CD4-positive, alpha-beta T cell treated with Interleukin-6 at 100 ng/mL for 8 hours (primary cell): Measurements from ENCODE around the gene SLCO4A1.

Source experiments
- DNase-seq: peaks from one replicate; pipeline ENCODE4 v3.0.0-alpha.2; 2020; ENCODE audit warnings: mixed read lengths, low spot score

Gene SLCO4A1

GRCh38 chr20:62642051-62642665 lies at the start of gene SLCO4A1:
Gene SLCO4A1, plus strand, starts transcription at chr20:62642503. Its CDS starts 13,952 bp downstream, at chr20:62656455.
- DNase-seq: peak; percentile 81

GRCh38 chr20:62592506-62593177 lies 49.7 kb upstream of the SLCO4A1 start:
- DNase-seq: no peak

- no peak for DNase-seq
Measured at GRCh38 chr20:62593616-62594015, 48.7 kb upstream of the SLCO4A1 start.

GRCh38 chr20:62595069-62595468 lies 47.2 kb upstream of the SLCO4A1 start:
- no peak for DNase-seq

- DNase-seq: no peak
Measured at GRCh38 chr20:62595491-62595890, 46.8 kb upstream of the SLCO4A1 start.

- no peak for DNase-seq
Measured at GRCh38 chr20:62596486-62596885, 45.8 kb upstream of the SLCO4A1 start.

GRCh38 chr20:62596921-62597320 lies 45.4 kb upstream of the SLCO4A1 start:
- DNase-seq: no peak

- DNase-seq: no peak
Measured at GRCh38 chr20:62597416-62598115, 44.7 kb upstream of the SLCO4A1 start.

- no peak for DNase-seq
Measured at GRCh38 chr20:62598761-62599194, 43.5 kb upstream of the SLCO4A1 start.

- DNase-seq: no peak
Measured at GRCh38 chr20:62599216-62600110, 42.8 kb upstream of the SLCO4A1 start.

GRCh38 chr20:62601172-62601571 lies 41.1 kb upstream of the SLCO4A1 start:
- no peak for DNase-seq

- no peak for DNase-seq
Measured at GRCh38 chr20:62601714-62602113, 40.6 kb upstream of the SLCO4A1 start.

- DNase-seq: peak; percentile 19
Measured at GRCh38 chr20:62602550-62602949, 39.8 kb upstream of the SLCO4A1 start.

- DNase-seq: peak; percentile 33
Measured at GRCh38 chr20:62603021-62603906, 39.0 kb upstream of the SLCO4A1 start.

GRCh38 chr20:62603907-62604785 lies 38.2 kb upstream of the SLCO4A1 start:
- DNase-seq: no peak

- no peak for DNase-seq
Measured at GRCh38 chr20:62604796-62605195, 37.5 kb upstream of the SLCO4A1 start.

GRCh38 chr20:62605236-62605943 lies 36.9 kb upstream of the SLCO4A1 start:
- DNase-seq: no peak

GRCh38 chr20:62606016-62606415 lies 36.3 kb upstream of the SLCO4A1 start:
- no peak for DNase-seq

GRCh38 chr20:62606551-62607201 lies 35.6 kb upstream of the SLCO4A1 start:
- no peak for DNase-seq
